Fibroblast of skin of scalp (primary cell): Measurements from ENCODE around the gene CALY.

Experiments used
- DNase-seq: peaks from one replicate; pipeline ENCODE4 v3.0.0-alpha.2; 2013

Gene CALY

DNA sequence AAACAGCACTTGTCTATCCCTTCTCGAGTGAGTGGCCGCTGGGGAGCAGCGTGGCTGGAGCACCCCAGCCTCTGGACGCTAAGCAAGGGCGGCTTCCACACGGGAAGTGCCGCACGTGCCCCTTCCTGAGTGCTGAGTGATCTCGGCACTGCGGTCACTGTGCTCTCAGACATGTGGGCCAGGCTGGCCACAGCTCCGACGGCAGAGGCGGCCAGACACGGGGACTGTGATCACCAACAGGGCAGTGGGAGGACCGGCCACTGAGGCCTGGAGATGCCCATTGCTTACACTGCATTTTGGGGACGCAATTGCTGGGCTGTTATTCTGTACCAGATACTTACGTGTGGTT is 29.4 kb upstream of the CALY start:
- no peak for DNase-seq

DNA sequence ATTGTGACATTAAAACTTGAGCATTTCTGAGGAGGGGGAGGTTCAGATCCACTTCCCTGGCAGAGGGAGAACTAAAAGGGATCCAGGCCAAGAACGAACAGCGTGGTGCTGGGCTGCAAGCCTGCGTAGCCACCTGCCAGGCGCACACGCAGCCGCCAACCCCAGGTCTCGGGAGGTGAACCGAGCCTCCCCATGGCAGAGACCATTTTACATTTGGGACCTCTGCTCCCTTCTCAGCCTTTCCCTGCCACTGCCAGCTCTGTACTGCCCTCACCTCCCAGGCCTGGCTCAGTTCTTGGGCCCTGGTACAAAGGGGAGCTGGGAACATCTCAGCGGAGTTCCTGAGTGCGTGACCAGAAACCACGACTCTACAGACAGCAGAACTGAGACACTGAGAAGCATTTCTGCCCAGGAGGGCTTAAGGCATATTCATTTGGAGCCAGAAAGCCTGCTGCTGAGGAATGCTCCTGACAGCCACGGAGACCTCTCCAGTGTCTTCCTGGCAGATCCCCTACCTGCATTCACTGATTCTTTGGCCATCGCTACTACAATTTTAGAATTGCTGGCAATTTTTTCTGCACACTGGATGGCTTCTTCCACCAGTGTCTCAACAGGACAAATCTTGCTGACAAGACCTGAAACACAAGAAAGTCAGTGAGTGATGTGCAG is 28.9 kb upstream of the CALY start:
- no peak for DNase-seq

DNA sequence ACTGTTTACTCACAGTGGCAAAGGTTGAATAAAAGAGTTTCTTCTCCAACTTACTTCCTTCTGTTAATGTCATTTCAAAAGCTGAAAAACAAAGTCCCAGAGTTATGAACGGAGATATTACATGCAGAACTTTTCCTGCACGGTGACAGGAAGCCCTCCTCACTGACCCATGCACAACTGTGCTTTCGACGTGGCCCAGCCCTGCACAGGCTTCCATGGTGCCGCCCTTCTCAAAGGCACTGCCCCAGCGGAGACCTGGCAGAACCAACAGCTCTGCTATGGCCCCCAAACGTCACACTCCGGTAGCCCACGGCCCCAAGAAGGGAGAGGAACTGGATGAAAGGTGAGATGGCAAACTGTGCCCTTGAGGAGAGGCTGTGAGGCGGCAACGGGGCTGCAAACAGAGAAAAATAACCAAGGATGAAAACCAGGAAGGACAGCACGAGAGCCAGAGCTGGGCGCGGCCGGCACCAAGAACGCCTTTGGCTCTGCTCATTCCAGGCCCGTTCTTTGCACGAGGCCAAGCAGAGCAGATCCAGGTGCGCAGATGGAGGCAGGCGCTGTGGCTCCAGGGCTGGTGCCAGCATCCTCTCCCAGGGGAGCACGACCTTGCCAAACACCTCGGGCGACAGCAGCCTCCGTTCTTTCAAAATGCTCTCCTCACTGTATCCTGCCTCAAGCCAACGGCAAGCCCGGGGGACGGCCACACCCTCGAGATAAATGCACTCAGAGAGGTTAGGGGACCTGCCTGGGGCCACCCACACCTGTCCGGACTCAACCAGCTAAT is 28.1 kb upstream of the CALY start:
- DNase-seq = no peak

DNA sequence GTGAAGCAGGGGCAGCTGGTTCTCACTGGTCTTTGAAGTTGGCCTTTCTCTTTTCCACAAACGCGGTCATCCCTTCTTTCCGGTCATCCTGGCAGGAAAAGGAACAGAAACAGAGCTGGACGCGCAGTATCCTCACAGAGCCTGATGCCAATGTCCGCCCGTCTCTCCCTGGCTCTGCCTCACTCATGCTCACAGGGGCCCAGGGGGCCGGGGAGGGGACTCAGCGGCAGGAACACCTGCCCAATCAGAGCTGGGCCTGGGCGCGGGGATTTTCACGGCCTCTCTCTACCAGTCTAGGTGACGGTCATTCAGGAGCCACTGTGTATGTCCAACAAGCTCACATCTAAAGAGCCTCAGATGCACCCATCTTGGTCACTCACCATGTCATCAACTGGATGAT is 26.1 kb upstream of the CALY start:
- DNase-seq = no peak

DNA sequence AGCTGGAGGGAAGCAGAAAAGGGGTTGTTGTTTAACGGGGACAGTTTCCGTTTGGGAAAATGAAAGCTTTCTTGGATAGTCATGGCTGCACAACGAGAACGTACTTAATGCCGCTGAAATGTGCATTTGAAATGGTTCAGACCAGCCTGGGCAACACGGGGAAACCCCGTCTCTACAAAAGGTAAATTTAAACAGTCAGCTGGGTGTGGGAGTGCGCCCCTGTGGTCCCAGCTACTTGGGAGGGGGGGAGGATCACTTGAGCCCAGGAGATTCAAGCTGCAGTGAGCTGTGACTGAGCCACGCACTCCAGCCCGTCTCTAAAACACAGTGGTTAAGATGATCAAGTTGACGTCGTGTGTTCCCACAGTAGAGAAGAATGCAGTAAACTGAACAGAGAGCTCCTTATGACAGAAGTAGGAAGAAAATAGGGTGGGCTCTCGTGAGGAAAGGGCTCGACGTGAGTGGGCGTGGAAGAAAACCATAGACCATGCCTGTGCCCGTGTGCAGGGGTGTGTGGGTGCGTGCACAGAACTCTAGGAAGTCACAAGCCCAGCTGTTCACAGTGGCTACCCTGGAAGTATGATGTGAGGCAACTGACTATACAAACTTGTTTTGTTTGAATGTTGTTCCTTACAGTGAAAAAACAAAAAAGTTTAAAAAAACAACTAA is 25.2 kb upstream of the CALY start:
- DNase-seq = no peak

DNA sequence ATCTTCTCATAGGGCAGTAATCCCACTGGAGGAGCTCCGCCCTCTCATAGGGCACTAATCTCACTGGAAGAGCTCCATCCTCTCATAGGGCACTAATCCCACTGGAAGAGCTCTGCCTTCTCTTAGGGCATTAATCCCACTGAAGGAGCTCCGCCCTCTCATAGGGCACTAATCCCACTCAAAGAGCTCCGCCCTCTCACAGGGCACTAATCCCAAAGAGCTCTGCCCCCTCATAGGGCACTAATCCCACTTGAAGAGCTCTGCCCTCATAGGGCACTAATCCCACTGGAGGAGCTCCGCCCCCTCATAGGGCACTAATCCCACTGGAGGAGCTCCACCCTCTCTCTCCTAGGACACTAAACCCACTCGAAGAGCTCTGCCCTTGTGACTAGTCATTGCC is 24.5 kb upstream of the CALY start:
- DNase-seq = no peak

DNA sequence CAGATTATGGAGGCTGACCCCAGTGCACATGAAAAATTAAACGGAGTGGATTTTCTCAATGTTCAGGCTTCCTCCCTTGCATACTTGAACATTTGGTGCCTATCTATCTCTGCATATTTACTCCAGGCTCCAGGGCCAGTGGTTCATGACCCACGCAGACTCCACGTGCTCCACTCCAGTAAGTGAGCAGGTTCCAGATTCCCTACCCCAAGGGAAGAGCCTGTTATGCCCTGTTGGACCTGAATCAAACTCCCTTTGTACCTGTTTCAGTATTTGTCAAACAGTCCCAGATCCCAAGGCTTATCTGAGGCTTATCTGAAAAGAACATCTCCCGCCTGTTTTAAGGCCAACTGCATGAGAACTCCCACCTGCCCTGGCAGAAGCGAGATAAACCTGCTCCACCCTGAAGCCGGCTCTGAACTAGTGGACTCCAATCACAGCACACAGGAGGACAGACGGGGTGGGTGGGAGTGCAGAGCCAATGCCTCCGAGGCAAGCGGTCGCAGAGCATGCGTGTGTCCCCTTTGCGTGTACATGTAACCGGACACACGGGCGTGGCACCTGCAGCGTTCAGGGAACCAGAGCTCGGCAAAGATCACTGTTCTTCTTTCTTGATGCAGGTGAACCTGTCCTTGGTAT is 23.4 kb upstream of the CALY start:
- DNase-seq = no peak

DNA sequence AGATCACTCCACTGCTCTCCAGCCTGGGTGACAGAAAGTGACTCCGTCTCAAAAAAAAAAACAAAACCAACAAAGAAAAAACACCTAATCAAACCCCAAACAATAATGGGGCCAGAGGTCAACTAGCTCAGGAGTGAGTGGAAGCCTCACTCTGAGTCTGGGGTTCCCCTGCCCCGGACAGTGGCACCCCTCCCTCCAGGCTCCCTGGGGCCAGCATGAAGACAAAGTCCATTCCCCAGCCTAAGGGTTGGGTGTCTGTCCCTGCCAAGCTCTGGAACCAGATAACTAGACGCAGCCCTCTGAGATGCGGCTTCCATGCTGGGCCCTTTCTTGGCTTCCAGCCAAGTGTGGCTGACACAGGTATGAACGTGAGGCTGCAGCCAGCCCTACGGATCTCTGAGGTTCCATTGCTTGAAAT is 22.9 kb upstream of the CALY start:
- no peak for DNase-seq

DNA sequence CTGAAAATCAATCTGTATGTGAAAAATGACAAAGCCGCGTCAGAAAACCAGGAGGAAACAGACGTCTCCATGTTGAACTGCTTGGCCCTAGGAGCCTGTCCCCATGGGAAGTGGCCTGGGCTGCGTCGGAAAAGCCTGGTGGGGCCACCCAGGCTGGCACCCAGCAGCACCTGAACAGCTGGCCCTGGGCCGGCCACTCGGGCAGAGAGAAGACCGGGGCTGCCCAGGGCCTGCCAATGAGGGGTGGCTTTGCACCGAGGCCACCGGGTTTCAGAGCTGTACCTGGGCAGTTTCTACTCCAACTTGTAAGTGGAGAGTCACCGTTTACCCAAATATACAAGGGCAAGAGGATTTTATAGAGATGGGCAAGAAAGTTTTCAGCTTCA is 22.2 kb upstream of the CALY start:
- DNase-seq = no peak

DNA sequence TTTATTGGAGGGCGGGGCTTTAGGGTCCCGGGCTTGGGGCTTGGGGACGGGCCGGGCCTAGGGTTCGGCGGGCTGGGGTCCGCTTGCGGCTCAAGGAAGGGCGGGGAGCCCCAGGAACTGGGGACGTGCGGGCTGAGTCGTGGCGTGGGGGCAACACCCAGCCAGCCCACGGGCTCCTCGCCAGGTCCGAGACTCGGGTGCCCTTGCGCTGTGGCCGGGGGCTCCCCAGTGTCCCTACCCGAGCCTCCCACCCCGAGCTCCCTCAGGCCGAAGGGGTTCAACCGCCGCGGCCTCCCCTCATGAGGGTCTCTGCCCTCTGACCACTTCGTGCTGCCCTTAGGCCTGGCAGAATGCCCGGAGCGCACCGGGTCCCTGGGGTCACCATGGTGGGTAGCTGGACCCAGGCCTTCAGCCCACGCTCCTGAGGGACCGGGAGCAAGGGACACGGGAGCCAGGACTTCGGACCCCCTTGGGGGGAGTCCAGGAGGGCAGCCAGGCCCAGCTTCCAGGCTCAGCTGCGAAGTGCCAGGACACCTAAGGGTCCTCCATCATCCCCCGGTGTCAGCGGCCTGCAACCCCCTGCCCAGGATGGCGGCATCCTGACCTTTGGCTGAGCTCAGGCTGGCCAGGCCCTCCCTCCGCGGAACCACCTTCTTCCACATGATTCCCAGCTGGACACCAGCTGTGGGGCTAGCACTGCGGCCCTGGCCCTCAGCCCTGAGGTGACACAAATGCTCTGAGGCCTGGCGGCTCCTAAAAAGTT is 21.6 kb upstream of the CALY start:
- no peak for DNase-seq

DNA sequence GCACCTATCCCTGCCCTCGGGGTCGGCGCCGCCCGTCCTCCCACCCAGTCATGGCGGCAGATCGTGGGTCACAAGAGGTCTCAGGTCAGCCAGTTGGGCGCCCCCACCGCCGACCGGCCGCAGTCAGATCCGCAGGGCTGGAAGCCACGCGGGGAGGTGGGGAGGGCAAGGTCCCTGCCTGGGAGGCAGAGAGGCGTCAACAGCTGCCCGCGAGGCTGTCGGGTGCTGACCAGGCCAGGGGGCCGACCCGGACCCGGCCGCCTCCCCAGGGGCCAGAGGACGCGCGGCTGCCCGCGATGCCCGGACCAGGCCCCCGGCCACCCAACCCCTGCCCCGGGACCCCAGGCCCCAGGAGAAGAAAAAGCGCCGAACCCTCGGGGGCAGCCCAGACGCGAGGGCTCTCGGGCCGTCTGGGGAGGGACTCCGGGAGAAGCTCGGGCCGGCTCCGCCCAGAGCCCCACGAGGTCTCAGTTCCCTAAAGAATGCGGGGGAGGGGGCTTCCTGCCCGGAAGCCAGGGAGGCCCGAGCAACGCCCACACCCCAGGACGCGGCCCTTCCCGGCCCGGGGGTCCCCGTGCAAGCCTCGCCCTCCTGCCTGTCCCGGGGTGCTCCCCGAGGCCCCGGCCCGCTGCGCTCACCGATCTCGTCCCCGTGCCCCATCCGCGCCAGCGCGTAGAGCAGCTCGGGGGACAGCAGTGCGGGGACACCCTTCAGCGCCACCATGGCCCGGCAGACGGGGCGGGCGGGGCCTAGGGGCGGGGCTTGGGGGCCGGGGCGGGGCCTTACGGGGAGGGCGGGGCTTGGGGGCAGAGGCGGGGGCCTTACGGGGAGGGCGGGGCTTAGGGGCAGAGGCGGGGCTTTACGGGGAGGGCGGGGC is 20.8 kb upstream of the CALY start, which contains the start of gene FUOM:
FUOM (minus strand) TSS at position 735 of the 877 bp plus-strand sequence; CDS start at position 723, 12 bp downstream.
- peak; percentile 72 for DNase-seq

DNA sequence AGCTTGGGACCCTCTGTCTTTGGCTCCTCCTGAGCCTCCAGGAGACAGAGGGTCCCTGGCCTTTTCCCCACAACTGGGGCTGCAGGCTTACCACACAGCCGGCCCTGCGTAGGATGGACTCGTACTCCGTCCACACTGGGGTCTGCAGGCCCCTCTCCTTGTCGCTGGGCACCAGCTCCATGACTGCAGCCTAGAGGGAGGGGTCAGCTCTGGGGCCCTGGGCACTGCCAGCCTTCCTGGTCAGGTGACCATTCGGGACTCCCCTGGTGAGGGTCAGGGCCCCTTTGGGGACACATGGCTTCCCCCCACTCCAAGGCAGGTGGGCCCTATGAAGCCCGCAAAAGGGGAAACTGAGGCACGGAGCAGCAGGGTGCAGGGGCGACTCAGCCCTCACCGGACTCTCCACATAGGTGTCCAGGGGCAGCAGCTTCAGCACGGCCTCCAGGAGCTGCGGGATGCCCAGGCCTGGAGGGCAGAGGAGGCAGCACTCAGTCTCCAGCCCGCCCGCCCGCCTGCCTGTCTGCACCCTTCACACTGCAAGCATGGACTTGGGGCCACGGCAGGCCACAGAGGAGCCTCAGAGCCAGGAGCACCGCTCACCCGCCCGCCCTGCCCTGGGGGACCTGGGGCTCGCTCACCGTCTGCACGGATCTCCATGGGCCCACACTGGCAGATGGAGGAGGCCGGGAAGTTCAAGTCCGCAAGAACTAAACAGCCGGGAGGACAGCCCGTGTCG is 20.0 kb upstream of the CALY start:
- no peak for DNase-seq

DNA sequence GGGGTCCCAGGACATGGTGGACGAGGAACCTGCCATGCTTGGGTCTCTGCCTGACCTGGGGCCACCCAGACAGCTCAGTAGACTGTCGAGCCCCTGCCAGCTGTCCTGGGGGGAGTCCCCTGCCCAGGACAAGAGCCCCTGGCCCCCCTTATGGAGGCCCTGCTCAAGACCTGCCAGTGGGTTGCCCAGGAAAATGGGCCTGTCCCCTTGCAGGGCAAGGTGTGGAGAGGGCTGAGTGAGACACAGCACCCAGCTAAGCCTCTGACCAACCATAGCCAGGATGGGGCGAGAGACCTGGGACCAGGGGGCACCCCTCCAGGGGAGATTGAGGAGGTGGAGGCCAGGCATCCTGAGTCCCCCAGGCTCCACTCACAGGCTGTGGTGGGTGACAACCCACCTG is 19.3 kb upstream of the CALY start:
- DNase-seq = no peak

DNA sequence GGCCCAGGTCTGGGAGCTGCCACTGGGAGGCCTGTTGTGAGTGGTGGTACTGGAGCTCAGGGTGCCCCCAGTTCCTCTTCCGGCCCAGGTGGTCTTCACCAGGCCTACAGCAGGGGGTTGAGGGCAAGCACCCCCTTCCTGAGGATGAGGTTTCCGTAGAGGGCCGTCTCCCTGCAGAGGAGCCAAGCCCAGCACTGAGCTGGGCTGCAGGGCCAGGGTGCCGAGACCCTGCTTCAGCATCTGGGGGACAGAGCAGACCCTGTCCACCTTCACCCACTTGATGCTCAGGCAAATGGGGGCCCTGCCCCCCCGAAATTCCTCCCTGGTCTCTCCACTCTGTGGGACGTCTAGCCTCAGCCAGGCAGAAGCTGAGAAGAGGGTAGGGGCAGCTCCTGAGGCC is 18.6 kb upstream of the CALY start:
- DNase-seq = no peak

DNA sequence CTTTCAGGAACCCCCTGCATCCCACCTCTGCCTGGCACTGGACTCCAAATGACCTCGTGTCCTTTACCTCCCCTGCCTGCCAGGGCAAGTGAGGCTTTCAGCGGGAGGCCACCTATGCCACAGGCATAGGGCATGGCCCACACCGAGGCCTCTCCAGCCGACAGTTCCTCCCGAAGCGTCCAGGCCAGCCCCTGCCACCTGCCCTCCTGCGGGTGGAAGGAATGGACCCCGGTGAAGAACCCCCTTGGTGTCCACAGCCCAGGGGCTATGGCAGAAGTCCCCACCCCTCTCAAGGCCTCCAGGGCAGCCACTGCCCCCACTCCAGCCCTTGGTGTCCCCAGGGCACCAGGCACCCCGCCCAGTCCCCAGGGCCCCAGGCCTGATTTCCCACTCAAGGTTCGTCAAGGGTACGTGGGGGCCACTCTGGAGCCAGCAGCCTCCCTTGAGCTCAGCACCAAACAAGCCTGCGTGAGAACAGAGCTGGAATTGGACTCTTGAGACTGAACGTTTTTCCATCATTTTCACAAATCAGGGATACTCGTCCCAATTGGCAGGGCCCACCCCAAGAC is 18.1 kb upstream of the CALY start:
- no peak for DNase-seq

DNA sequence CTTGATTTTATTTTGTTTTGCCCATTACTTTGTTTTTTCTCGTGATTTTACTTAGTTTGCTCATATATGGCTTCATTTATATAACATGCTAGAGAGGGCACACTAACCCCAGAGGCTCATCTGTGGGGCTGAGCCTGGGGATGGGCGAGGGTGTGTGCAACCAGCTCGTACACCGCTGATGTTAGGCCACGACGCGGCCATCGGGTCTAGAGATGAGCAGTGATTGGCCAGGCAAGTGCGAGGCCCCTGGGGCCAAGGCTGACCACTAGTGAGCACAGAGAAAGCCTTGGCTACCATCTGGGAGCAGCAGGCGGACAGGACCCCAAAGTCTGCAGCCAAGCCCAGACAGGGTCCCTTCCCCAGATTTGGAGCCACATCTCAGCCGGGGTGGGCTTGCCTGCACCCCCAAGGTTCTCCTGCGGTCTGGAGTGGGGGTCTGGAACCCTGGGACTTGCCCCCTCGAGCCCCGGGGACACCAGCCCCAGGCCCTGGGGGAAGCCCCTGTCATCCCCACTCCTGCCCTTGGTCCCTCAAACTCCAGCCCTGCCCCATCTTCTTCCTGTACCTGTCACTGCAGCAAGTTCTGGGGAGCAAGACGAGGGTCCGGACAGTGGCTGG is 17.4 kb upstream of the CALY start:
- DNase-seq = no peak

DNA sequence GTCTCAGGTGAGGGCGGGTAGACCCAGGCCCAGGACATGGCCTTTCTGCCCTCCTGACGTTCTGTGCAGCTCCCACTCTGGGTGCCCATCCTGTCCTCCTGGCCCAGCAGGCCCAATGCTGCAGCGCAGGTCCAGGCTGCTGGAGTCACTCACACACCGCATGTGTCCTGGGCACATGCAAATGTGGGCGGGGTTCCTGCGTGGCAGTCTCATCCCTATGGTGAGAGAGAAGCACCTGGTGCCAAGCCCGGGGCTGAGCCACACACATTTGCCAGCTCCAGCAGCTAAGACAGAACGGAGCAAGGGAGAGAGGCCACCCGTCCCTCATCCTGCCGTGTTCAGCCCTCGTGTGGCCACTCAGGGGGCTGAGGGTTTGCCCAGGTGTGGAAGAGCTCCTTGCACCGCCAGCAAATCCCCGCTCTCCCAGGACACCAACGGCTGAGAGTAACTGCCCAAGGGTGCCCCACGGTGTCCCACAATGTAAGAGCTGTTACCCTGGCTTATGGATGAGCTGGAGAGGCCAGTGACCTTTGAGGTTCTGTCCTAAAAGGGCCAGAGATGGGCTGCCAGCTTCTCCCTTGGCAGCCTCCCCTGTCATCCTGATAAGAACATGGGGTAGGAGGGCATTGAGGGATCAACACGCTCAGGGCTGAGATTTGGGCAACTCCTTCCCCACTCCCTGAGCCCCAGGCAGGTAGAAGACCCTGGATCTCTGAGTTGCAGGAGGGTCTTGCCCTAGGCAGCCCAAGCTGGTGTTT is 16.7 kb upstream of the CALY start:
- no peak for DNase-seq

DNA sequence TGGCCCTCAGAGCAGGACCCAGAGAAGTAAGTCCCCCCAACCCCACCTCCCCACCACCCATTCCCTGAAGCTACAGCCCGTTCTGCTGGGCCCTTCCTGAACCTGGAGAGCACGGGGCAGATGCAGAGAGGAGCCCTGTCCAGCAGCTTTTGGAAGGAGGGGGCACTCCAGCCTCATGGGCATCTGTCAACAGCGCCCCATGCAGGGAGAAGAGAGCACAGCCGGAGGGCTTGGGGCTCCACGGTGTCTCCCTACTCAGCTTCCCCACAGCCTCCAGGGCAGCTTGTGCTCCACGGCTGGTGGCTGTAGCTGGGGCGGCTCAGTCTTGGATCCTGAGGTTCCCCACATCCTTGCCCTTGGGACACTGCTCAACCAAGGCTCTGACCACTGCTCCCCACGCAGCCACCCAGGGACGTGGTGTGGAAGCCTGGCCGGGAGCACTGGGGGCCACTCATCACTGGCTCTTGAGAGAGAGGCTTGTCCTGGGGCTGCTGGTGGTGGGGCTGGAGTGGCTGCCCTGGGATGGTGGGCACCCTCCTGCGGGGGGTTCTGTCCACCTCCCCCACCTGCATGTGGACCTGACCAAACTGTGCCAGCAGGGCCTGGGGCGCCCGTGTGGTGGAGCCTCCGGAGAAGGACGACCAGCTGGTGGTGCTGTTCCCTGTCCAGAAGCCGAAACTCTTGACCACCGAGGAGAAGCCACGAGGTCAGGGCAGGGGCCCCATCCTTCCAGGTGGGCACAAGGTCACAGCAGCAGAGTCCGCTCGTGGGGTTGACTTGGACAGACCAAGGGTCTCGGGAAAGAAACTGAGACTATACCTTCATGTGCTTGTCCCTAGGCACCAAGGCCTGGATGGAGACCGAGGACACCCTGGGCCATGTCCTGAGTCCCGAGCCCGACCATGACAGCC is 15.0 kb upstream of the CALY start:
- no peak for DNase-seq
